Measurements from ENCODE around the gene SARDH. TPM values are rescaled to one million over a fixed set of nuclear protein-coding genes. Genes with fewer than 3 reads are reported as not detected.
A peak's percentile ranks its signal among the peaks of the same experiment; 100 is the strongest.

Gene SARDH
- total RNA-seq, 1 experiment from 2014 or later: 5.3 TPM

- H3K18ac ChIP-seq (ENCODE audit: insufficient read length, low read depth, low read length): no peak overlapping the region
- no peak overlapping the region for H3K4me2 ChIP-seq (ENCODE audit: insufficient read depth, insufficient read length, low read length)
- no CpG with 5 or more reads among the region's 6 CpGs for WGBS (ENCODE audit: extremely low coverage, insufficient read length, low lambda C conversion rate)
- no peak overlapping the region for H3K9ac ChIP-seq (ENCODE audit: extremely low read depth, insufficient read length, low read length)
- H2BK15ac ChIP-seq (ENCODE audit: low read depth, low read length): no peak overlapping the region
- H3K27ac ChIP-seq (ENCODE audit: insufficient read length, low read depth, low read length): no peak overlapping the region
- no peak overlapping the region for H2BK120ac ChIP-seq (ENCODE audit: low read depth, low read length, poor library complexity, severe bottlenecking)
- H2AFZ ChIP-seq (ENCODE audit: low read length): no peak overlapping the region
- H3K23ac ChIP-seq (ENCODE audit: insufficient read length, low read depth, low read length): no peak overlapping the region
- H2BK5ac ChIP-seq (ENCODE audit: insufficient read length, low read length): no peak overlapping the region
- TF ChIP-seq, protein P1, sequence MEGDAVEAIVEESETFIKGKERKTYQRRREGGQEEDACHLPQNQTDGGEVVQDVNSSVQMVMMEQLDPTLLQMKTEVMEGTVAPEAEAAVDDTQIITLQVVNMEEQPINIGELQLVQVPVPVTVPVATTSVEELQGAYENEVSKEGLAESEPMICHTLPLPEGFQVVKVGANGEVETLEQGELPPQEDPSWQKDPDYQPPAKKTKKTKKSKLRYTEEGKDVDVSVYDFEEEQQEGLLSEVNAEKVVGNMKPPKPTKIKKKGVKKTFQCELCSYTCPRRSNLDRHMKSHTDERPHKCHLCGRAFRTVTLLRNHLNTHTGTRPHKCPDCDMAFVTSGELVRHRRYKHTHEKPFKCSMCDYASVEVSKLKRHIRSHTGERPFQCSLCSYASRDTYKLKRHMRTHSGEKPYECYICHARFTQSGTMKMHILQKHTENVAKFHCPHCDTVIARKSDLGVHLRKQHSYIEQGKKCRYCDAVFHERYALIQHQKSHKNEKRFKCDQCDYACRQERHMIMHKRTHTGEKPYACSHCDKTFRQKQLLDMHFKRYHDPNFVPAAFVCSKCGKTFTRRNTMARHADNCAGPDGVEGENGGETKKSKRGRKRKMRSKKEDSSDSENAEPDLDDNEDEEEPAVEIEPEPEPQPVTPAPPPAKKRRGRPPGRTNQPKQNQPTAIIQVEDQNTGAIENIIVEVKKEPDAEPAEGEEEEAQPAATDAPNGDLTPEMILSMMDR (conservative IDR thresholded peaks at IDR 0.05): no peak
- H3K4ac ChIP-seq (ENCODE audit: low read depth, low read length): no peak overlapping the region
- Mint-ChIP-seq H3K27ac (no peak overlapping the region), H3K4me3 (no peak overlapping the region), H3K27me3 (ENCODE audit: low read depth) (peaks cover 47% of the 10 kb centered on the region), H3K36me3 (ENCODE audit: insufficient read depth in 1 of 3, low read depth in 3 of 3) (peaks cover 6 to 17% (median 12%) of the 10 kb centered on the region in 3 experiments; a peak in 6 of 7 replicates), H3K9me3 (peaks cover 22 to 27% of the 10 kb centered on the region in 2 experiments), H3K4me1 (peaks cover 9 to 12% of the 10 kb centered on the region in 2 experiments)
- H3K79me1 ChIP-seq (ENCODE audit: insufficient read depth, low read depth, low read length, poor library complexity, severe bottlenecking): no peaks in the 10 kb centered on the region
- no peak overlapping the region for H3T11ph ChIP-seq (ENCODE audit: low read length)
- no peak overlapping the region for H4K91ac ChIP-seq (ENCODE audit: insufficient read length, low read depth, low read length)
- H3K4me1 ChIP-seq (ENCODE audit: insufficient read depth, low read length): no peaks in the 10 kb centered on the region
- H3K56ac ChIP-seq (ENCODE audit: insufficient read length, low read depth, low read length): no peak overlapping the region
- H2AK5ac ChIP-seq (ENCODE audit: insufficient read length, low read length): no peak overlapping the region
- H3K79me2 ChIP-seq (ENCODE audit: insufficient read depth, low read length): no peaks in the 10 kb centered on the region
- no peak overlapping the region for H3K14ac ChIP-seq (ENCODE audit: insufficient read depth, low read length)
- H3K23me2 ChIP-seq (ENCODE audit: insufficient read length, low read depth, low read length, poor library complexity, severe bottlenecking): no peaks in the 10 kb centered on the region
- H4K5ac ChIP-seq (ENCODE audit: insufficient read length, low read depth, low read length): no peak overlapping the region
- H4K8ac ChIP-seq (replicated peaks; ENCODE audit: insufficient read length, low read depth, low read length): no peak overlapping the region
- no peaks in the 10 kb centered on the region for H3K27me3 ChIP-seq (ENCODE audit: insufficient read depth, low read length)
- DNase-seq: peak; percentile 22
- H4K20me1 ChIP-seq (ENCODE audit: control insufficient read depth, insufficient read depth, insufficient read length): no peaks in the 10 kb centered on the region
- no peak overlapping the region for H2BK12ac ChIP-seq (ENCODE audit: insufficient read length, low read depth, low read length)
- H3K9me3 ChIP-seq (ENCODE audit: control insufficient read depth, low read depth, low read length): no peaks in the 10 kb centered on the region
- H2BK20ac ChIP-seq (ENCODE audit: low read depth, low read length, poor library complexity, severe bottlenecking): no peak overlapping the region
Measured at GRCh38 chr9:133754187-133754586, 16.0 kb upstream of the SARDH start.

All from H9 (cell line).